Mesendoderm (in vitro differentiated cells): ENCODE measurements around the gene SCAI.

Source experiments
- DNase-seq: peaks from one replicate; pipeline ENCODE4 v3.0.0; 2013
- H2AK5ac ChIP-seq: 2 replicates; pipeline ENCODE4 v1.6.1; 2013; ENCODE audit warnings: low read length, inconsistent platforms
- H2BK120ac ChIP-seq: 2 replicates; pipeline ENCODE4 v1.6.1; 2013; ENCODE audit warnings: low read depth, mild to moderate bottlenecking, low read length, moderate library complexity, mixed read lengths
- H2BK15ac ChIP-seq: replicated peaks from 2 replicates; pipeline ENCODE4 v1.6.1; 2013; ENCODE audit warnings: low read depth, mild to moderate bottlenecking, moderate library complexity
- H2BK5ac ChIP-seq: 2 replicates; pipeline ENCODE4 v1.6.1; 2013; ENCODE audit warnings: low read length, inconsistent platforms
- H3K18ac ChIP-seq: 2 replicates; pipeline ENCODE4 v1.6.1; 2013; ENCODE audit warnings: mild to moderate bottlenecking, low read length, mixed read lengths
- H3K23ac ChIP-seq: one replicate; pipeline ENCODE4 v1.6.1; 2013; ENCODE audit warnings: low read length
- H3K27ac ChIP-seq: 2 replicates; pipeline ENCODE4 v1.5.1; 2013; ENCODE audit warnings: low read depth, mild to moderate bottlenecking, inconsistent platforms, low read length, moderate library complexity
- H3K27me3 ChIP-seq: 2 replicates; pipeline ENCODE4 v1.6.1; 2013; ENCODE audit warnings: low read length, control low read depth, mild to moderate bottlenecking, inconsistent platforms; ENCODE audit not compliant: insufficient read depth, poor library complexity
- H3K36me3 ChIP-seq: 2 replicates; pipeline ENCODE4 v1.6.1; 2013; ENCODE audit warnings: low read length, inconsistent platforms; ENCODE audit not compliant: control insufficient read depth, insufficient read depth
- H3K4ac ChIP-seq: one replicate; pipeline ENCODE4 v1.6.1; 2013; ENCODE audit warnings: low read depth, mild to moderate bottlenecking, low read length, moderate library complexity
- H3K4me1 ChIP-seq: 2 replicates; pipeline ENCODE4 v1.6.1; 2013; ENCODE audit warnings: low read depth, low read length, inconsistent platforms; ENCODE audit not compliant: control insufficient read depth
- H3K4me2 ChIP-seq: 2 replicates; pipeline ENCODE4 v1.6.1; 2013; ENCODE audit warnings: low read length
- H3K4me3 ChIP-seq: 2 replicates; pipeline ENCODE4 v1.5.1; 2013; ENCODE audit warnings: mild to moderate bottlenecking, low read length
- H3K56ac ChIP-seq: one replicate; pipeline ENCODE4 v1.6.1; 2013; ENCODE audit warnings: low read length
- H3K79me1 ChIP-seq: 2 replicates; pipeline ENCODE4 v1.6.1; 2013; ENCODE audit warnings: low read length, inconsistent platforms
- H3K79me2 ChIP-seq: 2 replicates; pipeline ENCODE4 v1.6.1; 2013; ENCODE audit warnings: mild to moderate bottlenecking, low read length; ENCODE audit not compliant: control insufficient read depth, insufficient read depth
- H3K9ac ChIP-seq: 2 replicates; pipeline ENCODE4 v1.6.1; 2013; ENCODE audit warnings: low read length, inconsistent platforms
- H4K5ac ChIP-seq: one replicate; pipeline ENCODE4 v1.6.1; 2013; ENCODE audit warnings: low read length
- H4K8ac ChIP-seq: one replicate; pipeline ENCODE4 v1.6.1; 2013; ENCODE audit warnings: low read depth, mild to moderate bottlenecking, control low read depth, low read length, moderate library complexity
- WGBS: extraction: QIAGEN DNeasy Blood & Tissue Kit; methylation state at CpG from one replicate; pipeline ENCODE4 v1.1.7; 2013; ENCODE audit warnings: low lambda C conversion rate, missing lambda C conversion rate; ENCODE audit not compliant: insufficient coverage; ENCODE audit errors: extremely low coverage; 5-methylcytosine and 5-hydroxymethylcytosine counted together

SCAI gene

DNA sequence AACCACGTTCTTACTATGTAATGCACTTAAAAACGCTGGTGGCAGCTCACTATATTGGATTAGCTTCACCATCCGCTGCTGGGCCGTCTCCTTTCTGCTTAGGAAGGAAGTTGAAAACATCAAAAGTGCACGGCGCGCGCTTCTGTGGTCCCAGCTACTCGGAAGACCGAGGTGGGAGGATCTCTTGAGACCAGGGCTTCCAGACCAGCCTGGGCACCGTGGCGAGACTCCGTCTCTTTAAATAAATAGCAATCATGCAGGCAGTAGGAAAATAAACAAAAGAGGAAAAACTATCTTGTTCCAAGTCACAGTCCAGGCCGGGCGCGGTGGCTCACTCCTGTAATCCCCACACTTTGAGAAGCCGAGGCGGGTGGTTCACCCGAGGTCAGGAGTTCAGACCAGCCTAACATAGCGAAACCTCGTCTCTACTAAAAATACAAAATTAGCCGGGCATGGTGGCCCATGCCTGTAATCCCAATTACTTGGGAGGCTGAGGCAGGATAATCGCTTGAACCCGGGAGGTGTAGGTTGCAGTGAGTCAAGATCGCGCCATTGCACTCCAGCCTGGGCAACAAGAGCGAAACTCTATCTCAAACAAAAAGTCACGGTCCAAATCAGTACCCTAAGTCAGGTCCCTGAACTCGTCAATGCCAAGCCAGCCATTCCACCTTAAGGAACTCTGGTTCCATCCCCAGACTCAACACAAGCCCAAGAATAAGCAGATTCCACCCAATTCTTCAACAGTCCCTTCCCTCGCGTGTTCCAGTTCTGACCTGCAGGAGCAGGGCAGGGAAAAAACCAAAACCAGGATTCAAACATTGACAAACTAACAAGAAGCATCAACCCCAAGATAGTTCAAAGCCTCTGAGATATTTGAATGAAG is 201.4 kb downstream of the SCAI start:
- Histone ChIP-seq H3K18ac (no peak overlapping the region), H2BK15ac (no peak overlapping the region), H3K56ac (peak overlapping the region; percentile 93), H4K8ac (no peak overlapping the region), H3K36me3 (no peaks in the 10 kb centered on the region), H2BK120ac (no peak overlapping the region), H3K4me3 (peak overlapping the region; percentile 84), H3K23ac (no peak overlapping the region), H4K5ac (peak overlapping the region; percentile 52), H3K27me3 (no peaks in the 10 kb centered on the region), H3K4me2 (peak overlapping the region; percentile 63), H2AK5ac (no peak overlapping the region), H3K4ac (no peak overlapping the region), H3K79me1 (no peaks in the 10 kb centered on the region), H3K79me2 (no peaks in the 10 kb centered on the region), H2BK5ac (no peak overlapping the region), H3K27ac (peak overlapping the region; percentile 74), H3K9ac (peak overlapping the region; percentile 81), H3K4me1 (no peaks in the 10 kb centered on the region)
- WGBS: no CpG with 5 or more reads among the region's 31 CpGs
- DNase-seq: peak; percentile 63

- no peak within 1 kb of the TSS for H2BK15ac ChIP-seq
- no peak within 1 kb of the TSS for H2BK120ac ChIP-seq
- H3K27me3 ChIP-seq: no peaks in the 10 kb centered on the region
- H3K18ac ChIP-seq: peak within 1 kb of the TSS; percentile 34
- peak within 1 kb of the TSS; percentile 84 for H3K4me3 ChIP-seq
- peak within 1 kb of the TSS; percentile 94 for H3K4me2 ChIP-seq
- H4K5ac ChIP-seq: peak within 1 kb of the TSS; percentile 52
- H3K23ac ChIP-seq: peak within 1 kb of the TSS; percentile 30
- H2BK5ac ChIP-seq: no peak within 1 kb of the TSS
- no peaks in the 10 kb centered on the region for H3K79me1 ChIP-seq
- H3K56ac ChIP-seq: peak within 1 kb of the TSS; percentile 96
- no peak within 1 kb of the TSS for H3K4ac ChIP-seq
- H3K9ac ChIP-seq: peak within 1 kb of the TSS; percentile 89
- no CpG with 5 or more reads among the region's 70 CpGs for WGBS
- no peak within 1 kb of the TSS for H2AK5ac ChIP-seq
- H4K8ac ChIP-seq: peak within 1 kb of the TSS; percentile 95
- peak within 1 kb of the TSS; percentile 87 for H3K27ac ChIP-seq
- H3K36me3 ChIP-seq: no peaks in the 10 kb centered on the region
- no peaks in the 10 kb centered on the region for H3K79me2 ChIP-seq
- DNase-seq: peak; percentile 97
- no peaks in the 10 kb centered on the region for H3K4me1 ChIP-seq
These were observed 202.2 kb downstream of the SCAI start, which contains the start of gene GOLGA1 for GRCh38 chr9:124940894-124941678. TSS of gene GOLGA1 (minus strand) at chr9:124941083. CDS start at chr9:124938711, 2,372 bp downstream.

GRCh38 chr9:124940521-124940893 is 202.8 kb downstream of the SCAI start:
- no peak for DNase-seq
- H2BK5ac ChIP-seq: no peak overlapping the region
- H3K27ac ChIP-seq: peak overlapping the region; percentile 87
- H3K9ac ChIP-seq: peak overlapping the region; percentile 89
- no CpG with 5 or more reads among the region's 17 CpGs for WGBS
- no peak overlapping the region for H2BK15ac ChIP-seq
- no peak overlapping the region for H3K23ac ChIP-seq
- H3K4me2 ChIP-seq: peak overlapping the region; percentile 94
- no peaks in the 10 kb centered on the region for H3K36me3 ChIP-seq
- H3K56ac ChIP-seq: peak overlapping the region; percentile 96
- H3K79me1 ChIP-seq: no peaks in the 10 kb centered on the region
- no peak overlapping the region for H4K8ac ChIP-seq
- no peaks in the 10 kb centered on the region for H3K27me3 ChIP-seq
- no peaks in the 10 kb centered on the region for H3K79me2 ChIP-seq
- no peak overlapping the region for H2BK120ac ChIP-seq
- peak overlapping the region; percentile 34 for H3K18ac ChIP-seq
- H3K4ac ChIP-seq: no peak overlapping the region
- no peaks in the 10 kb centered on the region for H3K4me1 ChIP-seq
- H2AK5ac ChIP-seq: no peak overlapping the region
- H4K5ac ChIP-seq: no peak overlapping the region
- peak overlapping the region; percentile 84 for H3K4me3 ChIP-seq

DNA sequence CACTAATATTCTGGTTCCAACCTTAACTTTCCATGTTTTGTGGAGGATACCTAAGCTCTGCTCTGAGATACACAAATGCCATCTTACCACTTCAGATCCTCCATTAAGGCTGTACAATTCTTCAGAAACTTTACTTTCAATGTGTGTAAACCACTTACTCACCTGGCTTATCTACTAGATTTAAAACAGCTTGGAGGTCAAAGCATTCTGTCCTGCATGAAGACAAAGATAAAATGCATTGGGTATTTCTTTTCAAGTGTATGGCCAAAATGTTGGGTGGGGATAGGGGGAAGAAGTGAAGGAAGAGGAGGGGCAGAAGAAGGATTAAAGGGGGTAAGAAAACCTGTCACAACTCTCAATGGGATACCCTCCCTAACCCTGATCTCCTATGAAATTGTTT is 203.4 kb downstream of the SCAI start:
- peak overlapping the region; percentile 89 for H3K9ac ChIP-seq
- H3K36me3 ChIP-seq: no peaks in the 10 kb centered on the region
- H3K23ac ChIP-seq: no peak overlapping the region
- H3K18ac ChIP-seq: no peak overlapping the region
- no peak overlapping the region for H4K5ac ChIP-seq
- no peak for DNase-seq
- no peak overlapping the region for H2BK15ac ChIP-seq
- H3K27me3 ChIP-seq: no peaks in the 10 kb centered on the region
- no peaks in the 10 kb centered on the region for H3K79me2 ChIP-seq
- no peak overlapping the region for H3K4ac ChIP-seq
- H2BK120ac ChIP-seq: no peak overlapping the region
- H3K4me1 ChIP-seq: no peaks in the 10 kb centered on the region
- peak overlapping the region; percentile 94 for H3K4me2 ChIP-seq
- H4K8ac ChIP-seq: no peak overlapping the region
- no peaks in the 10 kb centered on the region for H3K79me1 ChIP-seq
- no peak overlapping the region for H3K27ac ChIP-seq
- H2AK5ac ChIP-seq: no peak overlapping the region
- H3K56ac ChIP-seq: peak overlapping the region; percentile 15
- no peak overlapping the region for H3K4me3 ChIP-seq
- no peak overlapping the region for H2BK5ac ChIP-seq

DNA sequence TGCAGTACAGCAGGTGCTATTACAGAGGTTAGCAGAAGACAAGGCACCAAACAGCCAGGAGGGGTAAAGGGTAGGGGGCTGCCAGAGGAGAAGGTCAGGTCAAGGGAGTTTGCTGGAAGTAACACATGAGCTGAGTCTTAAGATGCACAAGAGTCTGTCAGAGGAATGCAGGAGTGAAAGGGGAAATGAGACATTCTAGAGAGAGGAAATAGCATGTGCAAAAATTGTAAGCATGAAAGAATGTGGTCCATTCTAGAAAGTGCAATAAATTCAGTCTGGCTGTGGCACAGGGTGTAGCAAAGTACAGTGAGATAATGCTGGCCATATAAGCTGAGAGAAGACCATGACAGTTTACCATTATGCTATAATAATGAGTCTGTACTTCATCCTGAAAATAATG is 209.0 kb downstream of the SCAI start:
- Histone ChIP-seq H2BK120ac (no peak overlapping the region), H3K36me3 (no peaks in the 10 kb centered on the region), H3K79me2 (no peaks in the 10 kb centered on the region), H3K9ac (no peak overlapping the region), H4K5ac (no peak overlapping the region), H3K4ac (no peak overlapping the region), H3K27me3 (no peaks in the 10 kb centered on the region), H3K79me1 (no peaks in the 10 kb centered on the region), H4K8ac (no peak overlapping the region), H3K4me3 (no peak overlapping the region), H2BK15ac (no peak overlapping the region), H3K27ac (no peak overlapping the region), H3K4me2 (no peak overlapping the region), H3K23ac (no peak overlapping the region), H3K4me1 (no peaks in the 10 kb centered on the region), H2BK5ac (no peak overlapping the region), H3K18ac (no peak overlapping the region), H2AK5ac (no peak overlapping the region), H3K56ac (no peak overlapping the region)
- no peak for DNase-seq
